ENCODE measurements around the gene MYBPC2. TPM values are rescaled to one million over a fixed set of nuclear protein-coding genes. Genes with fewer than 3 reads are reported as not detected.

MYBPC2 gene
- total RNA-seq, 1 donor from 2014 or later: not detected

DNA sequence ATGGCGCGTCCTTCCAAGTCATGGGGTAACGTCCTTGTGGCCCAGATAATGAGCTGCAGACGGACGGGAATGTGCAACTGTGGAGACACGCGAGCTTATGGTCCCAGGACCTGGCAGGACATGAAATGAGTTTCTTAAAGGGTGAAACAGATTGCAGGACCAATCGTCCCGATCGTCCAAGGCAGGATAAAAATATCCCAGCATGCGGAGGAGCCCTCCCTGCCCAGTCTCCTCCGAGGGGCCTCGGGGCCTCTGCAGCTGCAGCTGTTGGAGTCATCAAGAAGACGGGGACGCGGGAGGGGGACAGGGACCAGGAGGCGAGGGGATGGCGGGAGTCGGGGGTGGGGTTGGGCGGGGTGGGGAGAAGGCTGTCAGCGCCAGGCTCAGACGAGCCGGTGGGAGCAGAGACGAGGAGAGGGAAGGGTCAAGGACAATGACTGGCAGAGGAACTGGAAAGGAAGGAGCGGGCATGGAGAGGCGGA is 58.3 kb downstream of the MYBPC2 start:
- TF ChIP-seq, protein P1, sequence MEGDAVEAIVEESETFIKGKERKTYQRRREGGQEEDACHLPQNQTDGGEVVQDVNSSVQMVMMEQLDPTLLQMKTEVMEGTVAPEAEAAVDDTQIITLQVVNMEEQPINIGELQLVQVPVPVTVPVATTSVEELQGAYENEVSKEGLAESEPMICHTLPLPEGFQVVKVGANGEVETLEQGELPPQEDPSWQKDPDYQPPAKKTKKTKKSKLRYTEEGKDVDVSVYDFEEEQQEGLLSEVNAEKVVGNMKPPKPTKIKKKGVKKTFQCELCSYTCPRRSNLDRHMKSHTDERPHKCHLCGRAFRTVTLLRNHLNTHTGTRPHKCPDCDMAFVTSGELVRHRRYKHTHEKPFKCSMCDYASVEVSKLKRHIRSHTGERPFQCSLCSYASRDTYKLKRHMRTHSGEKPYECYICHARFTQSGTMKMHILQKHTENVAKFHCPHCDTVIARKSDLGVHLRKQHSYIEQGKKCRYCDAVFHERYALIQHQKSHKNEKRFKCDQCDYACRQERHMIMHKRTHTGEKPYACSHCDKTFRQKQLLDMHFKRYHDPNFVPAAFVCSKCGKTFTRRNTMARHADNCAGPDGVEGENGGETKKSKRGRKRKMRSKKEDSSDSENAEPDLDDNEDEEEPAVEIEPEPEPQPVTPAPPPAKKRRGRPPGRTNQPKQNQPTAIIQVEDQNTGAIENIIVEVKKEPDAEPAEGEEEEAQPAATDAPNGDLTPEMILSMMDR (IDR thresholded peaks at IDR 0.05; ENCODE audit: insufficient read depth, low read length, severe bottlenecking): no peak
- Histone ChIP-seq H3K4me3 (ENCODE audit: low read depth, low read length) (no peak overlapping the region), H3K27me3 (ENCODE audit: control insufficient read depth, insufficient read depth, low read length) (no peaks in the 10 kb centered on the region), H3K36me3 (ENCODE audit: control insufficient read depth, insufficient read depth, low read length) (no peaks in the 10 kb centered on the region)
- FAIRE-seq: no peak
- no peak for DNase-seq (ENCODE audit: low read depth)

- no peak for FAIRE-seq
- Histone ChIP-seq H3K36me3 (ENCODE audit: control insufficient read depth, insufficient read depth, low read length) (no peaks in the 10 kb centered on the region), H3K27me3 (ENCODE audit: control insufficient read depth, insufficient read depth, low read length) (no peaks in the 10 kb centered on the region), H3K4me3 (ENCODE audit: low read depth, low read length) (no peak overlapping the region)
- DNase-seq (ENCODE audit: low read depth): no peak
- TF ChIP-seq, protein P1 (IDR thresholded peaks at IDR 0.05; ENCODE audit: insufficient read depth, low read length, severe bottlenecking): no peak
Measured at GRCh38 chr19:50492303-50493052, 59.8 kb downstream of the MYBPC2 start.

DNA sequence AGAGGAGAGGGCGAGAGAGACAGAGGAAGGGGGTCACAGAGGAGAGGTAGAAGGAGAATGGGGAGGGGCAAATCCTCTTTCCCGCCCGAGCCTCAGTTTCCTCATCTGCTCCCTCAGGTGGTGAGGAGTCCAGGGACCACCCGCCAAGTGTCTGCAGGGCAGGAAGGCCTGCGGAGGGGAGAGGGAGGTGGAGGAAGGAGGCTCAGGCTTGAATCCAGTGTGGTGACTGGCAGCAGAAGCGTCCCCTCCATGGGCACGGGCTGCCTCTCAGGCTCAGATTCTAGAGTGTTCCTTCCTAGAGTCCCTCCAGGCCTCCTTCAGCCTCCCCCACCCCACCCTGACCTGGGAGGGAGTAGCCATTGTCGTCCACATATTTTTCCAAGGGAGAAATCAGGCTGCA is 60.5 kb downstream of the MYBPC2 start:
- FAIRE-seq (no peak), DNase-seq (ENCODE audit: low read depth) (no peak)
- no peak overlapping the region for H3K4me3 ChIP-seq (ENCODE audit: low read depth, low read length)
- no peaks in the 10 kb centered on the region for H3K36me3 ChIP-seq (ENCODE audit: control insufficient read depth, insufficient read depth, low read length)
- TF ChIP-seq, protein P1 (IDR thresholded peaks at IDR 0.05; ENCODE audit: insufficient read depth, low read length, severe bottlenecking): no peak
- no peaks in the 10 kb centered on the region for H3K27me3 ChIP-seq (ENCODE audit: control insufficient read depth, insufficient read depth, low read length)

GRCh38 chr19:50494186-50495019 is 61.7 kb downstream of the MYBPC2 start:
- peak; percentile 40 for FAIRE-seq
- no peak for DNase-seq (ENCODE audit: low read depth)
- Histone ChIP-seq H3K4me3 (ENCODE audit: low read depth, low read length) (no peak overlapping the region), H3K36me3 (ENCODE audit: control insufficient read depth, insufficient read depth, low read length) (no peaks in the 10 kb centered on the region), H3K27me3 (ENCODE audit: control insufficient read depth, insufficient read depth, low read length) (no peaks in the 10 kb centered on the region)
- TF ChIP-seq, protein P1 (IDR thresholded peaks at IDR 0.05; ENCODE audit: insufficient read depth, low read length, severe bottlenecking): no peak

DNA sequence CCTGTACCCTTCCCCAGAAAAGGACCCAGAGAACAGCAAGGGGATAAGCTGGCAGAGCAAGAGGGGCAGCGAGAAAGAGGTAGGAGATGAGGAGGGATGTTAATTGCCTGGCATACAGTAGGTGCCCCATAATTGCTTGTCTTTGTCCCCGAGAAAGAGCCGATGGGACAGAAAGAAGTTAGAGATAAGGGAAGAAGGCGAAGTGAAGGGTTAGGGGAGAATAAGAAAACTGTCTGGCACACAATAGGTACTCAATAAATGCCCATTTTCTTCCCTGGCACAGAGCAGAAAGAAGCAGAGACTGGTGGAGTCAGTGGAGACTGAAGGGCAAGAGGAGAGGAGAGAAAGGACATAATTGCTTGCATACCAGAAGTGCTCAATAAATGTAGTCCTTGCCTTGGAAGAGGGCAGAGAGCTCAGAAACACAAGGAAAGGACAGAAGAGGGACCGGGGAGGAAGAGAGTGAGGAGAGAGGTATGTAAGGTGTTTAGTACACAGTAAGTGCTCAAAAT is 62.4 kb downstream of the MYBPC2 start:
- TF ChIP-seq, protein P1 (IDR thresholded peaks at IDR 0.05; ENCODE audit: insufficient read depth, low read length, severe bottlenecking): no peak
- DNase-seq (ENCODE audit: low read depth) (no peak), FAIRE-seq (no peak)
- no peaks in the 10 kb centered on the region for H3K36me3 ChIP-seq (ENCODE audit: control insufficient read depth, insufficient read depth, low read length)
- no peak overlapping the region for H3K4me3 ChIP-seq (ENCODE audit: low read depth, low read length)
- H3K27me3 ChIP-seq (ENCODE audit: control insufficient read depth, insufficient read depth, low read length): no peaks in the 10 kb centered on the region

Data from bronchial epithelial cell (primary cell).